Right ventricle myocardium inferior (tissue), 1 donor: Measurements from ENCODE around the gene ARL6IP6. TPM values are rescaled to one million over a fixed set of nuclear protein-coding genes. Genes with fewer than 3 reads are reported as not detected.
"Not testable (repeated sequence)": the region's sequence is repeated elsewhere in the genome, so short reads cannot be mapped to it uniquely, and the experiment has no call there.

Source experiments
- ATAC-seq: fragments of 200-7000 bp; cut with Tn5 transposase; one replicate; pipeline ENCODE4 v1.9.1; 2020; ENCODE audit warnings: mild to moderate bottlenecking, moderate library complexity
- DNase-seq: peaks from one replicate; pipeline ENCODE4 v3.0.0; 2021; ENCODE audit errors: missing footprints
- intact Hi-C: fragments of 100-400 bp; cut with DNase I; formaldehyde crosslinking; loops from one replicate; pipeline ENCODE4 v1.11.0; 2022
- total RNA-seq: library from RNA; stranded (reverse); fragmentation: NEBNext Ultra II Directional; extraction: Animal tissue kit (Norgen Biotek cat#: 25700); gene quantifications from one replicate; pipeline ENCODE4 v1.2.1, GENCODE V29; 2021
- donor health status: DM: no; HTN: yes; CAD: no; lungs with severe emphysema.

The ARL6IP6 gene
- total RNA-seq, 1 donor from 2014 or later, result 5.7 TPM

DNA sequence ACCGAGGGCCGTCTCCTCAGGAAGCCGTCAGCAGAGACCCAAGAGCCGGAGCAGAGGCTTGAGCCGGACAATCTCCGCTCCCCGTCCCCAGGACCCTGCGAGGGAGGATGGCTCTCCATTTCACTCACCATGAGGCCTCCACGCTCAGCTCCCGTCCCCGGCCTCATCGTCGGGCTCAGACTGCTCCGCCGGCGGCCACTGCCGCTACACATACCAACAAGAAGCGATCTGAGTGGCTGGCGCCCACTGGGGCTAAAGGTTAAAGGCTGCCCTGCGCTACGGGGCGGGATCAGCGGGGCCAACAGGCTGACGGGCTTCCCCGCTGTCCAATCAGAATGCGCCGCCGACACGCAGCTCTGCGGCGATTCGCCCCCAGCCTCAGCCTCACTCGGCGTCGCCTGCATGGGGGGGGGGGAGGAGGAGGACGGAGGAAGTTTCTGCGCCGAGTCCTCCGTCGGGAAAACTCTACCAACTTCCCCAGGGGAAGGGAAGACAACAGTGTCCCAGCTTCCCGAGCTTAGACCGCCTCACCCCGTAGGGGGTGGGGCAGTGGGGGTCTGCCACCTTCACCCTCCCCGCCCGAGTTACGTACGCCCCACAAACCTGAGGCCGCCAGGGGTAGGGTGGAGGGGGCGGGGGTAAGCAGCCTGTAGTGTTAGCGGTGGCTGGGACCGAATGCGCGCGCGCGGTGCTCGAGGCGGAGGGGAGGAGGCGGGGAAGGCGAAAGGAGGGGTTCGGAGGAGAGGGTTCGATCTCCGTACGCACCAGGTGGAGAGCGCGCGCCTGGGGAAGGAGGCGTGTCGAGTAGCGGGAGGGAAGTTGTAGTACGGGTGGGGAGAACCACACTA, 968 bp upstream of the ARL6IP6 start, which contains the start of gene PRPF40A:
PRPF40A (minus strand) TSS at position 234 of the 848 bp plus-strand sequence; CDS start at position 212, 22 bp downstream.
- intact Hi-C loops, result loop anchor here (2.0 to 10.0 kb wide), 2 partner anchors 541 to 893 kb away; partner anchors contain the start of gene ARL5A
- ATAC-seq (peak; percentile 94), DNase-seq (peak; percentile 98)

DNA sequence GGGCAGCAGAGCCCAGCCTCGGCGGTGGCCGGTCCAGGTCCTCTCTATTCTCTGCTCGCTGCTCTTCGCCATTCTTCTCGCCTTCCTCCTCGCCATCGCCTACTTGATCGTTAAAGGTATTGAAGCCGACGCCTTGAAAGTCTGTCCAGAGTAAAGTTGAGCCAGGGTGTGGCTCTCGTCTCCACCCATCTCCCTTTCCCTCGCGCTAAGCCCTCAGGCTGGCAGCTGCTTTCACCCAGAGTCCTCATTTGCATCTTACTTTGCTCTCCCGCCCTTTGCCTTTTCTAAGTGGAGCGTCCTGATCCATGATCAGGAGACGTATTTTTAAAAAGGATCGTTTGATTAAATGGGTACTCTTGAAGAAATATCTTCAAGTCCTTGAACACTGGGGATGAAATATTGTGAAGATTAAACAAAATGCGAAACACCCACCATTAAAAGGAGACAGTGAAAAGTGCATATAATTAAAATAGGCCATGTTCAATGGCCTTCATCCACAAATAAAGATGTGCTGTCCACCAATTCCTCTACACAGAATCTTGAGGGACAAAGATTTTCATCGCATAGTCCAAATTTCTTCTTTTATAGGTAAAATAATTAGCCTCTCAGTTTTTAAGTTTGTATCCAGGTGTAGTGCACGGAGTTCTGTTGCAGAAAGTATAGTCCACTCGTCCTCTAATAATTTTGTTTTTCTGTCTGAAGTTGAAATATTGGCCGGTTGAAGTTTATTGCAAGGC, 657 bp downstream of the ARL6IP6 start:
- intact Hi-C loops, result loop anchor here (2.0 to 10.0 kb wide), 2 partner anchors 542 to 894 kb away; partner anchors contain the start of gene ARL5A
- DNase-seq (peak; percentile 60), ATAC-seq (no peak)

DNA sequence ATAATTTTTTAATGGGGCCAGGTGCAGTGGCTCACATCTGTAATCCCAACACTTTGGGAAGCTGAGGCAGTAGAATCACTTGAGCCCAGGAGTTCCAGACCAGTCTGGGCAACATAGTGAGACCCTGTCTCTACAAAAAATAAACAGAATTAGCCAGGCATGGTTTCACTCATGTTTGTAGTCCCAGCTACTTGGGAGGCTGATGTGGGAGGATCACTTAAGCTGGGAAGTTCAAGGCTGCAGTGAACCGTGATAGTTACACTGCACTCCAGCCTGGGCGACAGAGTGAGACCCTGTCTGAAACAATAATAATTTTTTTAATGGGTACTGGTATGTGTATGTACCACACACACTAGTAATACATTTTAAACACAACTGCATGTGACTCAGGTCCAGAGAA, 2.4 kb downstream of the ARL6IP6 start:
- intact Hi-C loops, result loop anchor here (5.0 kb wide), 1 partner anchor 683 kb away; no protein-coding TSS in a partner anchor
- ATAC-seq, result no peak
- DNase-seq, result no peak

DNA sequence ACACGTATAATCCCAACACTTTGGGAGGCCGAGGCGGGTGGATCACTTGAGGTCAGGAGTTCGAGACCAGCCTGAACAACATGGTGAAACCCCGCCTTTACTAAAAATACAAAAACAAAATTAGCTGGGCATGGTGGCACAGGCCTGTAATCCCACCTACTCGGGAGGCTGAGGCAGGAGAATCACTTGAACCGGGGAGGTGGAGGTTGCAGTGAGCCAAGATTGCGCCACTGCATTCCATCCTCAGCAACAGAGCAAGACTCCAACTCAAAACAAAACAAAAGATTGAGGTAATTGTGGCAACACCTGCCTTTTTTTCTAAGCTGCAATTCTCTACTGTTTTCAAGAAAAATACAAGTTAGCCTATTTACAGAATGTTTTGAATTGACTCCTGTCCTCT, 4.2 kb downstream of the ARL6IP6 start:
- DNase-seq, ATAC-seq: not testable (repeated sequence)
- intact Hi-C loops, result loop anchor here (5.0 kb wide), 1 partner anchor 685 kb away; no protein-coding TSS in a partner anchor

DNA sequence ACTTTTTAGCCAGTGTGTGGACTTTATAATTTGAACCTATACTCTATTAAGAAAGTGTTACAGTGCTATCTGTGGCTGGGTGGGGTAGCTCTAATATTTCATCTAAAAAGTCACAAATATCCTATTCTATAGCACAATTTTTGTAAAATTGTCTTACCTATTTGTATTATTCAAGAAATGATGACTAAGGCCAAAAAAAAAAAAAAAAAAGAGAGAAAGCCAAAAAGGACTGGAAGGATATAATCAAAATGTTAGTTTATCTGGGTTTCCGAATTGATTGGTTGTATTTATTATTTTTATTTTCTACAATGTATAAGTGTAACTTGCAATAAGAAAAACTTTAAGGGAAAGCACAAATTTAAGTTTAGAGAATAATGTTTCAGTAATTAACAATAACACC, 5.5 kb downstream of the ARL6IP6 start:
- no peak for DNase-seq
- no peak for ATAC-seq
- intact Hi-C loops, result loop anchor here (5.0 kb wide), 1 partner anchor 687 kb away; no protein-coding TSS in a partner anchor

DNA sequence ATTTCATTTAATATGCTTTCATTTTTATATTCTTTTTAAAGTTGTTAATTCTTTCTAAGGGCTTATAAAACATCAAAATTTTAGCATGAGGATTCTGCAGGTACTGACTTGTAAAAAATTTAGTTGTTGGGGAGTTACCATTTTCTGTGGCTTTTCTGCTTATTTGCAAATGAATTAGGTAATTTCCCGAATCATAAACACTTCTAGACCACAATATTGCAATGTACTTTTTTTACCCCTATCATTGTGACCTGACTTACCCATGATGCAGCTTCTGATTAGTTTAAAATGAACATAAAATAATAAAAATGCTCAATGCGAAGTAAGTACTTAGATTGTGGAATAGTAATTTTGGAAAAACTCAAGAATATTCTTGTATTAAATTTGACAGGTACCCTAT, 11.4 kb downstream of the ARL6IP6 start:
- intact Hi-C loops, result no loop called here
- DNase-seq, result no peak
- no peak for ATAC-seq

DNA sequence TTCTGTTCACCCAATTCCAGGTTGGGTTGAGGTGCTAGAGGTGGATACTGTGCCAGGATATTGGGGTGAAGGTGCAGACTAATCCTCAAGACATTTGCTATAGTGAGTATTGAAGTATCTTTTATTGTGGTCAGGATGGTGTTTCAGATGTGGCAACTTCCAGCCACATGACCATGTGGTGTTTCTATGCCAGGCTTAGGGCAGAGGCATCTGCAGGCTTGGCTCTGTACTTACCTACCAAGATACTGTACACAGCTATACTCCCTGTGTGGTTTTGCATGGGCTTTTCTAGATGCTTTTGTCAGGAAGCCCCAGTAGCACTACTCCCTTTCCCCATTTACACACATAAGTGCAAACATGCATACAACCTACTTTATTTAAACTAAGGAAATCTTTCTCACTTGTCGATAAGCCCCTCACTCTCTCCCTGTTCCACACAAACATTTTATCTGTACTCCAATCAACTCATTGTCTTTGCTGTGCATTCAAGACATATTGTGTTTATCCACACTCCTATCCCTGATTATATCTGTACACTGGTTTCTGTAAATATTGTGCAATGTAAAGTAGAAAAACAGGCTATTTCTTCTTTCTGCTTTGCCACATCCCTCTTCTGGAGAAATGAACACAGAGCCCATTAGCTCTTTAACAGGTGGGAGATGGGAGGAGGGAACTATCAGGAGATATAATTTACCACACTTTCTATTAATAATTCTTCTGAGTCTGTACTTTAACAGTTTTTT, 12.3 kb downstream of the ARL6IP6 start:
- intact Hi-C loops, result no loop called here
- no peak for DNase-seq
- ATAC-seq, result no peak

DNA sequence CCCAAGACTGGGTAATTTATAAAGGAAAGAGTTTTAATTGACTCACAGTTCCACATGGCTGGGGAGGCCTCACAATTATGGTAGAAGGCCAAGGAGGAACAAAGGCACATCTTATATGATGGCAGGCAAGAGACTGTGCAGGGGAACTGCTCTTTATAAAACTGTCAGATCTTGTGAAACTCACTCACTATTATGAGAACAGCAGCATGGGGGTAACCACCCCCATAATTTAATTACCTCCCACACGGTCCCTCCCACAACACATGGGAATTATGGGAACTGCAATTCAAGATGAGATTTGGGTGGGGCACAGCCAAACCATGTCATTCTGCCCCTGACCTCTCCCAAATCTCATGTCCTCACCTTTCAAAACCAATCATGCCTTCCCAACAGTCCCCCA, 19.1 kb downstream of the ARL6IP6 start:
- intact Hi-C loops, ATAC-seq, DNase-seq: not testable (repeated sequence)

DNA sequence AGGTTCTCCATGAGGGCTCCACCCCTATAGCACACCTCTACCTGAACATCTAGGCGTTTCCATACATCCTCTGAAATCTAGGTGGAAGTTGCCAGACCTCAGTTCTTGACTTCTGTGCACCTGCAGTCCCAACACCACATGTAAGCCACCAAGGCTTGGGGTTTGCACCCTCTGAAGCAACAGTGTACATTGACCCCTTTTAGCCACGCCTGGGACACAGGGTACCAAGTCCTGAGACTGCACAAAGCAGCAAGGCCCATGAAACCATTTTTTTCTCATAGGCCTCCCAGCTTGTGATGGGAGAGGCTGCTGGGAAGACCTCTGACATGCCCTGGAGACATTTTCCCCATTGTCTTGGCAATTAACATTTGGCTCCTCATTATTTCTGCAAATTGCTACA, 20.0 kb downstream of the ARL6IP6 start:
- intact Hi-C loops, result no loop called here
- no peak for ATAC-seq
- DNase-seq, result no peak

DNA sequence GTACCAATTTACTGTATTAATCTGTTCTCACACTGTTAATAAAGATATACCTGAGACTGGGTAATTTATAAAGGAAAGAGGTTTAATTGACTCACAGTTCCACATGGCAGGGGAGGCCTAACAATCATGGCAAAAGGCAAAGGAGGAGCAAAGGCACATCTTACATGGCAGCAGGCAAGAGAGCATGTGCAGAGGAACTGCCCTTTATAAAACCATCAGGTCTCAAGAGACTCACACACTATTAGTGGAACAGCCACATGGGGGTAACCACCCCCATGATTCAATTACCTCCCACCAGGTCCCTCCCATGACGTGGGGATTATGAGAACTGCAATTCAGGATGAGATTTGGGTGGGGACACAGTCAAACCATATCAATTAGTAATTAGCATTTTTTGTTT, 21.3 kb downstream of the ARL6IP6 start:
- DNase-seq, ATAC-seq, intact Hi-C loops: not testable (repeated sequence)

DNA sequence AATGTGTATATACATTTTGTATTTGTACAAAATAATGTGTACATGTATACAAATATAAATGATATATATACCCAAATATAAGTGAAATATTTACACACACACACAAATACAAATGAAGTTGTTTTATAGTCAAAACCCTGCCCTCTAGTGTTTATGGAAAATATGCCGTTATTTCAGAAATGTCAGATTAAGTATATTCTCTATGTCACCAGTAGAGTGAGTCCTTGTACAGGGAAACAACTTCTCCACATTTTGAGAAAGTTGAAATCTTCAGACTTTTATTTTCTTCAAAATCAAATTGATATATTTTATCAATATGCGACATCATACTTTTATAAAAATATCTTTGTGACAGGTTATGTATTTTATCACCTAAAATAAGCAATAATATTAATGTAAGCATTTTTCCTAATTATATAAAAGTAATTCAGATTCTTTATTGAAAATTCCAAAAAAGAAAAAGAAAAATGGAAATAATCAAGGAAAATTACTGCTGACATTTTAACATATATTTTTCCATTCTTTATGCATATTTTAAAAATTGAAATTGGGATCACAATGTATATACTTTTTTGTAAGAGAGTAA, 22.4 kb downstream of the ARL6IP6 start:
- no peak for ATAC-seq
- intact Hi-C loops, result no loop called here

DNA sequence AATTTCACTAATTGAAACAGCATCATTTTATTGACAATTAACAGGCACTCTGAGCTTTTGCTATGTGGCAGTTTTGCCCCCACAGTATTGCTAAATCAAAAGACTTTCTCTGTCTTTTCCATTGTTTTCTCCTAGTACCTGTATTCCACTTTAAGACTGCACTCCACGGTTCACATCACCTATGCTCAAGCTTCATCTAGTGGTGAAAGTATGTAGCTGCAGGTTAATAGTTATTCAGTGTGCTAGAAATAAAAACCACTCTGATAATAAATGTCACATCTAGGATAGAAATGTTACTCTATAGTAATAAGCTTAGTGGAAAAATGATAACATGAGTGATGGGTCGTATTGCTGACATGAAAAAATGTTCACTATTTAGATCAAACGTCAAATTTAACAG, 24.6 kb downstream of the ARL6IP6 start:
- intact Hi-C loops, result no loop called here
- ATAC-seq (no peak), DNase-seq (no peak)

More for the DNA sequence above, 22.4 kb downstream of the ARL6IP6 start:
- no peak for DNase-seq

DNA sequence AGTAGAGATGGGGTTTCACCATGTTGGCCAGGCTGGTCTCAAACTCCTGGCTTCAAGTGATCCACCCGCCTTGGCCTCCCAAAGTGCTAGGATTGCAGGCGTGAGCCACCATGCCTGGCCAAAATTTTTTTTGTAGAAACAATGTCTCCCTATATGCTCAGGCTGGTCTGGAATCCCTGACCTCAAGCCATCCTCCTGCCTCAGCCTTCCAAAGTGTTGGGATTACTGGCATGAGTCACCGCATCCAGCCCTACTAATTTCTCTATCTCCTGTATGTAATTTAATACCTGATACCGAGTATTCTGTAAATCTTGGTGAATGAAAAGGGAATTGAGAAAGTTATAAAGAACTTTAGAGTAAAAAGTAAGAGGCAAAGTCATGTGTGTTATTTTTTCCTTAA, 29.3 kb downstream of the ARL6IP6 start:
- ATAC-seq, DNase-seq, intact Hi-C loops: not testable (repeated sequence)

DNA sequence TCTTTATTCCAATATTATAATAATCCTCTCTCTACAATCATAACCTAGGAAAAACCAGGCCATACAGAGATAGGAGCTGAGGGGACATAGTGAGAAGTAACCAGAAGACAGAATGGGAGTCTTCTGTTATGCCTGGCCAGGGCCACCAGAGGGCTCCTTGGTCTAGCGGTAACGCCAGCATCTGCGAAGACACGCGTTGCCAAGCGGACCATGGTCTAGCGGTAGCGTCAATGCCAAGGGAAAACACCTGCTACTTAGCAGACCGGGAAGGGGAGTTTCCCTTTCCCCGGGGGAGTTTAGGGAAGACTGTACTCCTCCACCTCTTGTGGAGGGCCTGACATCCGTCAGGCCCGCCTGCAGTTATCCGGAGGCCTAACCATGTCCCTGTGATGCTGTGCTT, 36.6 kb downstream of the ARL6IP6 start:
- DNase-seq, result no peak
- no peak for ATAC-seq
- intact Hi-C loops, result no loop called here

DNA sequence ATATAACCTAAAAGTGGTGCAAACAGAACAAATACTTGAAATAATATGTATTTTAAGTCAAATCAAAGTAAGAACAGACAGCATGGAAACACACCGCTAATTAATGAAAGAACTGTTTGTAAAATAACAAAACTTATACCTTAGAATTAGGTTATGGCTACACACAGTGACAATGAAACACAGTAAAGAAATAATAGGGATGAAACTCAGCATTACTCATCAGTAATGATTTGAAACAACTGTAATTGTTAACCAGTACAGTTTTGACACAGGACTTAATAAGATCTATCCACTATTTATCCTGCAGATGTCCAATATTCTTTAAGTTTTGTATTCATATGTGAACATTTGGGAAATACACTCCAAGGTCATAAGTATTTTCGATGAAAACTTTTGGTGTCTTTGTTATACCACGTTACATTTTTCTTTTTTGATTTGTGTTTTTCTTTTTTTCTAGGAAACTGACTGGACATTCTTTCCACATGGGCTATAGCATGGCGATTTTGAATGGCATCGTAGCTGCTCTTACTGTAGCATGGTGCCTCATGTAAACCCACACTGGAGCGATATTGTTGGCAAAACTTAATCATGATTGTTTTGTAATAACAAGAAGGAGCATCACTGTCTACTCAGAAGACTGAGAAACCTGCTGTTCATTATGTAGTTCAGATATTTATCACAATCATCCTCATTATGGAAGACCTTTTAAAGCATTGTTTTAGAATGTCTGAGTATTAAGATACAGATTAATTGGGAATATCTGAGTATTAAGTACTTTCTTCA, 41.1 kb downstream of the ARL6IP6 start:
- no peak for ATAC-seq
- intact Hi-C loops, result no loop called here
- DNase-seq, result no peak

DNA sequence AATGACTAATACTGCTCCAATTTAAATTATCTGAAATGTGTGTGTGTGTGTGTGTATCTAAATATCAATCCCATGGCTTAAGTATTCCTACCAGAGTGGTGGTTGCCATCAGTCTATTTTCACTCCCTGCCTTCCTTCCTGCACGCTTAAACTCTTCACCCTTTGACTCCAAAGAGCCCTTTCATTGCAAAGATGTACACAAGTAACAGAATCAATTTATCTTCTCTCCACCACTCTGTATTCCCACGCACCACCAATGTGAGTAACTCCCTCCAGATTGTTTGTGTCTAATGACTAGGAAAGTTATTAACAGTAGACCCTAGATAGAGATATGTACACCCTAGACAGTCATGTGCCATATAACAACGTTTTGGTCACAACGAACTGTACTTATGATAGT, 42.8 kb downstream of the ARL6IP6 start:
- intact Hi-C loops, result no loop called here
- no peak for ATAC-seq
- DNase-seq, result no peak

DNA sequence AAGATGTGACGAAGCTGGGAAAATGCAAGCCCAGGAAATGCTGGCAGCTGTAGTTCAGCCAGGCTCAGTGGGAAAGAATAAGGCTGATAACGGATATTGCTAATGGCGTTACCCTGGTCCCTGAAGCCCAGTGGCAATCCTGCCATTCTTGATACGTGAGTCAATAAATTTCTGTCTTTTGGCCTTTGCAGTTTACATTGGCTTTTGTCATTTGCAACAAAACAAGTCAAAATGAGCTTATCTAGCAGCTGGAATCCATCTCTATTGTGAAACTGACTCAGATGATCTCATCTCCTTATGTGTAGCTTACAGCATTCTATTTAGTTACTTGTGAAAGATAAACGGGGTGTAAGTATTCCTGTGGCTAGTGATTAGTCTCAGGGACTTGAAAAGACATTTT, 43.8 kb downstream of the ARL6IP6 start:
- intact Hi-C loops, result no loop called here
- ATAC-seq, result peak; percentile 77
- peak; percentile 37 for DNase-seq

DNA sequence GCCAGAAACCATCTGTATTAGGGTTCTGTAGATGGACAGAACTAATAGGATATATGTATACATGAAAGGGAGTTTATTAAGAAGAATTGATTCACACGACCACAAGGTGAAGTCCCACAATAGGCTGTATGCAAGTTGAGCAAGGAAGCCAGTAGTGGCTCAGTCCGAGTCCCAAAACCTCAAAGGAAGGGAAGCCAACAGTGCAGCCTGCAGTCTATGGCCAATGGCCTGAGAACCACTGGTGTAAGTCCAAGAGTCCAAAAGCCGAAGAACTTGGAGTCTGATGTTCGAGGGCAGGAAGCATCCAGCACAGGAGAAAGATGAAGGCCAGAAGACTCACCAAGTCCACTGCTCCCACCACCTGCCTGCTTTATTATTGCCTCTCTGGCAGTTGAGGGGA, 44.8 kb downstream of the ARL6IP6 start:
- ATAC-seq, result peak; percentile 51
- intact Hi-C loops, DNase-seq: not testable (repeated sequence)
